PFSK-1 (cell line): ENCODE results near the gene SUSD2.

ENCODE experiments used
- FOXP2 ChIP-seq: optimal IDR thresholded peaks from 2 replicates; pipeline ENCODE3; 2011; ENCODE audit warnings: borderline replicate concordance, control low read depth, inconsistent platforms; ENCODE audit not compliant: insufficient read depth; ENCODE audit errors: extremely low read length, extremely low read depth
- POLR2AphosphoS5 ChIP-seq: IDR thresholded peaks from 2 replicates; pipeline ENCODE4 v1.6.1; 2012; ENCODE audit warnings: low read depth, mild to moderate bottlenecking, control low read depth, low read length, moderate library complexity
- SIN3A ChIP-seq: IDR thresholded peaks from 2 replicates; pipeline ENCODE4 v1.6.1; 2012; ENCODE audit warnings: mild to moderate bottlenecking, low read length, moderate library complexity, borderline replicate concordance; ENCODE audit not compliant: insufficient read depth
- TAF1 ChIP-seq: IDR thresholded peaks from 2 replicates; pipeline ENCODE4 v1.6.1; 2012; ENCODE audit warnings: low read length, control low read depth, borderline replicate concordance; ENCODE audit not compliant: insufficient read depth
- TF ChIP-seq, protein P1 (sequence below), 2 experiments: IDR thresholded peaks; 2 replicates each; pipeline versions ENCODE4 v1.6.1 to v1.8.0; 2011 to 2012; ENCODE audit warnings: low read depth in 2 of 2, low read length in 2 of 2, control low read depth in 1 of 2, inconsistent platforms in 1 of 2, mild to moderate bottlenecking in 1 of 2, moderate library complexity in 1 of 2; ENCODE audit not compliant: insufficient read depth in 1 of 2

Gene SUSD2

DNA sequence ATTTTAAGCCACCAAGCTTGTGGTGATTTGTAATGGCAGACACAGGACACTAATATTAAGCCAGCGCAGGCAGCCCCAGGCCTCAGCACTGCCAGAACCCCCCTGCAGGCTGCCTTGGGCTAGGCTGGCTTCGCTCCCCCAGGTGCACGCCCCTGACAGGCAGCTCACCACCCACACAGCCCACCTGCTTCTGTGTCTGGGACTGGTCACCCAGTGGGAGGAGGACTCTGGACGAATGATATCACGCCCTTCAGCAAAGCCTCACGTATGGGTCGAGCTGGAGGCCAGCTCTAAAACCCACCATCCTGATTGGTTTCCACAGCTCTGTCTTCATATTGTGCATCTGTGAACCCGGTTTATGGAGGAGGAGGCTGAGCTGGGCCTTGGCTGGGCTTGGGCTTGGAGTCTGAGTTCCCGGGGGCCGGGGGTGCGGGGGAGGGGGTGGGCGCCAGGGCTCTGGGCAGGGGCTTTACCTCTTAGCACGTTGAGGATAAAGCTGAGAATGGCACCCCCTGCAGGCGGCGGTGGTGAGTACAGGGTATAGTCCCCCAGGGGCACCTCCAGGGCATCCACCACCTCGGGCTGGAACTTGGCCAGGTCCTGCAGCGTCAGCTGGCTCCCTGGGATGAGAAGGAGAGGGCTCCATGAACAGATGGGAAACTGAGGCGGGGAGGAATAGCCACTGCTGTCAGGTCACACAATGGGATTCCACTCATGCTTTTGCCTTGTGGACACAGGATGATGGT is 49.8 kb downstream of the SUSD2 start:
- no peak for TF ChIP-seq POLR2AphosphoS5
- no peak for TF ChIP-seq SIN3A
- no peak for TF ChIP-seq TAF1
- no peak for TF ChIP-seq FOXP2
- TF ChIP-seq, protein P1, sequence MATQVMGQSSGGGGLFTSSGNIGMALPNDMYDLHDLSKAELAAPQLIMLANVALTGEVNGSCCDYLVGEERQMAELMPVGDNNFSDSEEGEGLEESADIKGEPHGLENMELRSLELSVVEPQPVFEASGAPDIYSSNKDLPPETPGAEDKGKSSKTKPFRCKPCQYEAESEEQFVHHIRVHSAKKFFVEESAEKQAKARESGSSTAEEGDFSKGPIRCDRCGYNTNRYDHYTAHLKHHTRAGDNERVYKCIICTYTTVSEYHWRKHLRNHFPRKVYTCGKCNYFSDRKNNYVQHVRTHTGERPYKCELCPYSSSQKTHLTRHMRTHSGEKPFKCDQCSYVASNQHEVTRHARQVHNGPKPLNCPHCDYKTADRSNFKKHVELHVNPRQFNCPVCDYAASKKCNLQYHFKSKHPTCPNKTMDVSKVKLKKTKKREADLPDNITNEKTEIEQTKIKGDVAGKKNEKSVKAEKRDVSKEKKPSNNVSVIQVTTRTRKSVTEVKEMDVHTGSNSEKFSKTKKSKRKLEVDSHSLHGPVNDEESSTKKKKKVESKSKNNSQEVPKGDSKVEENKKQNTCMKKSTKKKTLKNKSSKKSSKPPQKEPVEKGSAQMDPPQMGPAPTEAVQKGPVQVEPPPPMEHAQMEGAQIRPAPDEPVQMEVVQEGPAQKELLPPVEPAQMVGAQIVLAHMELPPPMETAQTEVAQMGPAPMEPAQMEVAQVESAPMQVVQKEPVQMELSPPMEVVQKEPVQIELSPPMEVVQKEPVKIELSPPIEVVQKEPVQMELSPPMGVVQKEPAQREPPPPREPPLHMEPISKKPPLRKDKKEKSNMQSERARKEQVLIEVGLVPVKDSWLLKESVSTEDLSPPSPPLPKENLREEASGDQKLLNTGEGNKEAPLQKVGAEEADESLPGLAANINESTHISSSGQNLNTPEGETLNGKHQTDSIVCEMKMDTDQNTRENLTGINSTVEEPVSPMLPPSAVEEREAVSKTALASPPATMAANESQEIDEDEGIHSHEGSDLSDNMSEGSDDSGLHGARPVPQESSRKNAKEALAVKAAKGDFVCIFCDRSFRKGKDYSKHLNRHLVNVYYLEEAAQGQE (IDR thresholded peaks at IDR 0.05; ENCODE audit: insufficient read depth in 1 of 2, low read depth in 2 of 2, low read length in 2 of 2) = no peak

DNA sequence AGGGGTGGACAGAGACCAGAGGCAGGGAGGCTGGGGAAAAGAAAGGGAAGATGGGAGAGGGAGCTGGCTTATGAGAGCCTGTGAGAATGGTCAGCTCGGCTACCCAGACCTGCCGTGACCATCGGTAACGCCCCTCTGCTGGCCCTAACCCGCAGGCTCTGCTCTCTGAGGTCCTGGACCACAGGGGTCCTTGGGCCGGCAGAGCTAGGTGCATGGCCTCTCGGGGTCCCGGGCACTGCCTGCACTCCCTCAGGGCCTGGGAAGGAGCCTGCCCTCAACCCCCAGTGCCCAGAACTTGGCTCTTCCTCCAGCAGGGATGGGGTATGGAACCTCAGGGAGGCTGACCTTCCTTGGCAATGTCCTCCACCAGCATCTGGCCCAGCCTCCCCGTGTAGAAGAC is 50.4 kb downstream of the SUSD2 start:
- TF ChIP-seq SIN3A (no peak), POLR2AphosphoS5 (no peak), FOXP2 (no peak), TAF1 (no peak)
- TF ChIP-seq, protein P1 (IDR thresholded peaks at IDR 0.05; ENCODE audit: insufficient read depth in 1 of 2, low read depth in 2 of 2, low read length in 2 of 2) = no peak

DNA sequence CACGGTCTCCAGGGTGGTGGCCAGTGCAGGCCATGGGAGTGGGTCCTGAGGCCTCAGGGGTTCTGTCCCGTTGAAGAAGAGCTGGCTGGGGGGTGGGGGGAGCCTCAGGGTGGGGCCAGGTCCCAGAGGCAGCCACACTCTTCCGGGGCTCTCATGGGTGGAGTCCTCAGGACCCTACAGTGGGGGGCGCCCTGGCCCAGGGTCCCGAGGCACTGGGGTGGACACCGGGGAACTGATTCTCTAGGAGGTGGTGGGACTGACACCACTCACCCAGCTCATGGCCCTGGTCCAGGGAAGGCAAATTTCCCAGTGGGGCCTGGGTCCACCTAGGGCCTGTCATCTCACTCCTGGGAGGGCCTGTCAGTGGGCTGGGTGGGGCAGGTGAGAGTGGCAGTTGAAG is 50.8 kb downstream of the SUSD2 start:
- TF ChIP-seq POLR2AphosphoS5 (no peak), FOXP2 (no peak), TAF1 (no peak), SIN3A (no peak)
- TF ChIP-seq, protein P1 (IDR thresholded peaks at IDR 0.05; ENCODE audit: insufficient read depth in 1 of 2, low read depth in 2 of 2, low read length in 2 of 2) = no peak

DNA sequence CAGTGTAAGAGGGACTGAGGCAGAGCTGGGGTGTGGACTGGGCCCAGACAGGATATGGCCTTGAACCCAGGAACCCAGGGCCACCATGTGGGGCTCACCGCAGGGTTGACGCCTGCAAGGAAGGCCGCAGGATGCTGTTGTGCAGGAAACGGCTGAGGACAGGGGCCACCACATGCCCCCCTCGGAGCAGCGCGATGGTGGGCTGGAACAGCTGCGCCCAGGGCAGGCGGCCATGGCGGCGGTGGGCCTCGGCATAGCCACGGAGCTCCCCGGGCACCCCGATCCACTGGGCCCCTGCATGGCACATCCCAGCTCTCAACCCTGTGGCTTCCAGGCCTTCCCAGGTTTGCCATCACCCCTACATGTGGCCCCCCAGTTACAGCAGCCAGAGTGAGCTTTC is 51.4 kb downstream of the SUSD2 start:
- TF ChIP-seq, protein P1 (IDR thresholded peaks at IDR 0.05; ENCODE audit: insufficient read depth in 1 of 2, low read depth in 2 of 2, low read length in 2 of 2) = no peak
- no peak for TF ChIP-seq POLR2AphosphoS5
- TF ChIP-seq FOXP2 = no peak
- TF ChIP-seq SIN3A = no peak
- TF ChIP-seq TAF1 = no peak

DNA sequence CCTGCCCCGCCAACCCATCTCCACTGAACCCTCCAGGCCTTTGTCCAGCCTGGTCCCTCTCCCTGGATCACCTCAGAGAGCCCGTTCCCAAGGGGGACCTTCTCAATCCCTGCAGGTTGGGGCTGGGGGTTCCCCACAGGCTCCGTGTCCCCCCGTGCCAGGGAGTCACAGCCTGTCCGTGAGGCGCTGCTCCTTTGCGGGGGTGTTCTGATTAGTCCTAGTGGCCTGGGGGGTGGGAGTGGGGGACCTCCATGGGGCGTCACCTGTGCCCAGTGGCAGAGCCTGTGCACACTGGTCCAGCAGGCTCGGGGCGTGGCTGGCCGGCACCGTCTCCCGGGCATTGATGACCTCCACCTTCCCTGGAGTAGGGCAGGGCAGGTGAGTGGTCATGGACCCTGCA is 51.9 kb downstream of the SUSD2 start:
- no peak for TF ChIP-seq SIN3A
- no peak for TF ChIP-seq POLR2AphosphoS5
- TF ChIP-seq TAF1 = no peak
- TF ChIP-seq, protein P1 (IDR thresholded peaks at IDR 0.05; ENCODE audit: insufficient read depth in 1 of 2, low read depth in 2 of 2, low read length in 2 of 2) = no peak
- TF ChIP-seq FOXP2 = no peak
